Naive thymus-derived CD8-positive, alpha-beta T cell (primary cell): ENCODE measurements around the gene GNGT1. TPM values are rescaled to one million over a fixed set of nuclear protein-coding genes. Genes with fewer than 3 reads are reported as not detected.

ENCODE experiments used
- ATAC-seq, 2 donors: fragments of 150-1000 bp; cut with Tn5 transposase in 1 of 2; sonication (Bioruptor Pico), chemical (Tn5 transposase) in 1 of 2; 1 replicate in 1 of 2; 2 replicates in 1 of 2; pipeline ENCODE4 v1.10.0; 2021; ENCODE audit warnings: mild to moderate bottlenecking in 2 of 2, moderate library complexity in 2 of 2
- POLR2A ChIA-PET: fragments of 350-600 bp; sonication (Branson Sonifier 250); formaldehyde crosslinking; loops from one replicate; lab custom pipeline; 2021; ENCODE audit warnings: antibody characterized with exemption; lab: Charles Lee
- DNase-seq, 10 donors: peaks; one replicate each; pipeline versions ENCODE4 v3.0.0 to v3.0.0-alpha.2; 2020 to 2022
- H3K27ac Mint-ChIP-seq, 10 donors: one replicate each; pipeline ENCODE4 v1.8.0; 2020 to 2022; ENCODE audit warnings: mild to moderate bottlenecking in 10 of 10, mixed read lengths in 10 of 10, moderate library complexity in 4 of 10, inconsistent platforms in 1 of 10
- H3K27me3 Mint-ChIP-seq, 5 donors: one replicate each; pipeline ENCODE4 v1.8.0; 2021 to 2022; ENCODE audit warnings: mixed read lengths in 5 of 5
- H3K36me3 Mint-ChIP-seq, 3 donors: one replicate each; pipeline ENCODE4 v1.8.0; 2020 to 2022; ENCODE audit warnings: mixed read lengths in 3 of 3, mild to moderate bottlenecking in 2 of 3, inconsistent platforms in 1 of 3
- H3K4me1 Mint-ChIP-seq, 4 donors: one replicate each; pipeline ENCODE4 v1.8.0; 2021 to 2022; ENCODE audit warnings: mixed read lengths in 4 of 4
- H3K4me3 Mint-ChIP-seq, 10 donors: one replicate each; pipeline ENCODE4 v1.8.0; 2020 to 2022; ENCODE audit warnings: mild to moderate bottlenecking in 10 of 10, mixed read lengths in 10 of 10, moderate library complexity in 6 of 10, inconsistent platforms in 1 of 10
- H3K9me3 Mint-ChIP-seq, 9 donors: one replicate each; pipeline ENCODE4 v1.8.0; 2020 to 2022; ENCODE audit warnings: mixed read lengths in 9 of 9, mild to moderate bottlenecking in 3 of 9, inconsistent platforms in 1 of 9, moderate library complexity in 1 of 9
- polyA plus RNA-seq, 3 donors: library from polyadenylated mRNA; unstranded; fragments of 300-500 nt; fragmentation: Illumina TruSeq; gene quantifications; one replicate each; pipeline ENCODE4 v1.2.3, GENCODE V29; 2021
- total RNA-seq, 8 experiments: library from RNA in 2 of 8; stranded (reverse) in 2 of 8; gene quantifications; one replicate each; pipeline ENCODE4 v1.2.3 and lab custom pipeline; 2021 to 2026

GNGT1 gene
- total and polyA plus RNA-seq, 5 experiments from 2014 or later: not detected

- ATAC-seq (no peak), DNase-seq (no peak)
- Mint-ChIP-seq H3K4me3 (no peak overlapping the region), H3K4me1 (no peaks in the 10 kb centered on the region), H3K27me3 (peaks cover 0 to 7% (median 3%) of the 10 kb centered on the region in 5 donors), H3K27ac (no peak overlapping the region), H3K36me3 (no peaks in the 10 kb centered on the region), H3K9me3 (no peaks in the 10 kb centered on the region)
- POLR2A ChIA-PET: no interaction called here
Observed at GRCh38 chr7:93949423-93949822, 43.1 kb downstream of the GNGT1 start.

DNA sequence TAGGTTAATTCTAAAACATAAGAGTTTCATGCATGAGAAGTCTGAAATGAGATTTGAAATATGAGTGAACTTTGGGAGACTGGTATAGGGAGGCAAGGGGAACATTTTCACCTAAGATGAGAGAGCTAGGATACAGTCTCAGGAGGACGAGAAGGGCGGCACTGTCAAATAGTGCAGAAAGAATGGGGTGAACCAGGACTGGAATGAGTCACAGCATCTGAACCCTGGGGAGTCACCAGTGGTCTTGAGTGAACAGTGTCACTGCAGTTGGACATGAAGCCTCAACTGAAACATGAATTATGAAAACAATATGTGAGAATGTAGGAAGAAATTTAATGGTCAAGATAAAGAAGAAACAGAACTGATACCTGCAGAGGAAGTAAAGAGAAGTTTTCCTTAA lies 48.9 kb downstream of the GNGT1 start:
- no peaks in the 10 kb centered on the region for H3K27me3 Mint-ChIP-seq
- POLR2A ChIA-PET: no interaction called here
- H3K36me3 Mint-ChIP-seq: no peaks in the 10 kb centered on the region
- peaks cover 0 to 2% (median 0%) of the 10 kb centered on the region in 4 donors for H3K4me1 Mint-ChIP-seq
- DNase-seq: no peak
- H3K9me3 Mint-ChIP-seq: no peaks in the 10 kb centered on the region
- no peak overlapping the region for H3K4me3 Mint-ChIP-seq
- ATAC-seq: no peak
- H3K27ac Mint-ChIP-seq: no peak overlapping the region

- peaks cover 0 to 2% (median 0%) of the 10 kb centered on the region in 4 donors for H3K4me1 Mint-ChIP-seq
- H3K36me3 Mint-ChIP-seq: no peaks in the 10 kb centered on the region
- DNase-seq (no peak), ATAC-seq (no peak)
- no peaks in the 10 kb centered on the region for H3K9me3 Mint-ChIP-seq
- no peak overlapping the region for H3K4me3 Mint-ChIP-seq
- H3K27me3 Mint-ChIP-seq: no peaks in the 10 kb centered on the region
- POLR2A ChIA-PET: no interaction called here
- no peak overlapping the region for H3K27ac Mint-ChIP-seq
Observed at GRCh38 chr7:93957767-93958166, 51.4 kb downstream of the GNGT1 start.

DNA sequence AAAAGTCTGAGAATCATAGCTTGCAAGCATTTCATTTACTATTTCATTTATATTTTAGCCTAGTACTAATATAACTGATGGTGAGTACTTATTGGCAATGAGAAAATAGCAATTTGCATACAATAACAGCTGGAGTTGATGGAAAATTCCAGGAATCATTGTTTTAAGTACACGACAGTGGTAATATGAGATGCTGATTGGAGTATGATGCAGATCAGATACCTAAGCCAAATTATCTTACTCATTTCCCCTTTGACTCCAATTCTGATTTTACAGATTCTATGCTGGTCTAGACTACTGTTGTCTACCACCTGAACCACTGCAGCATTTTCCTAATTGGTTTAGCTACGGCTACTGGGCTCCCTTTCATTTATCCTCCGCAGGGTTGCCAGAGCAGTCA lies 51.8 kb downstream of the GNGT1 start:
- Mint-ChIP-seq H3K4me3 (no peak overlapping the region), H3K36me3 (no peaks in the 10 kb centered on the region), H3K27ac (no peak overlapping the region), H3K27me3 (no peaks in the 10 kb centered on the region), H3K4me1 (peaks cover 0 to 2% (median 0%) of the 10 kb centered on the region in 4 donors), H3K9me3 (no peaks in the 10 kb centered on the region)
- POLR2A ChIA-PET: no interaction called here
- ATAC-seq (no peak), DNase-seq (no peak)

DNA sequence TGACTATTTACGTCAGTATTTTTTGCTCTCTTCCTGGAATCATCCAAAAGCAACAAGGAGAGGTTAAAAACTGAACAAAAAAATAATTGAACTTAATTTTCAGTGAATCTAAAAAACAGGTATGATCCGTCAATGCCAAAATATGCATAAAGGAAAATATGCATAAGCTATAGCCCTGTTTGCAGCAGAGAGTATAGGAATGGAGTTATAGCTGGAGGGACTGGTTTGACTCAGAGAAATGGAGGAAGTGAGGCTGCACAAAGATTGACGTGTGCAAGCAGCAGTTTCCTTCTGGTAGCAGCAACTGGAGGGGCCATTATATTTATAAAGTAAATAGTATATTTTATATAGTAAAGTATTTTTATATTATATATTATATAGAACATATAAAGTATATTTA lies 52.3 kb downstream of the GNGT1 start:
- Mint-ChIP-seq H3K27me3 (no peaks in the 10 kb centered on the region), H3K27ac (no peak overlapping the region), H3K36me3 (no peaks in the 10 kb centered on the region), H3K4me3 (no peak overlapping the region), H3K9me3 (no peaks in the 10 kb centered on the region), H3K4me1 (peaks cover 0 to 2% (median 0%) of the 10 kb centered on the region in 4 donors)
- ATAC-seq: no peak
- POLR2A ChIA-PET: no interaction called here
- no peak for DNase-seq

Other genes starting within 250 kb of the GNGT1 start
- gene TFPI2, start 15.8 kb upstream of the GNGT1 start, total RNA-seq: not detected
- gene TFPI2, start 15.8 kb upstream of the GNGT1 start, polyA plus RNA-seq: not detected
- gene GNG11, start 15.2 kb downstream of the GNGT1 start, total RNA-seq: under 1 TPM in 1 of 2 experiments, not detected in 1; 0.16 TPM
- not detected for gene GNG11, start 15.2 kb downstream of the GNGT1 start, polyA plus RNA-seq
- gene BET1, start 97.8 kb downstream of the GNGT1 start, total RNA-seq: 10 to 100 TPM; 31.3 to 33.8 TPM
- gene BET1, start 97.8 kb downstream of the GNGT1 start, polyA plus RNA-seq: 10 to 100 TPM; 10.5 to 19.6 (median 11.1) TPM